ENCODE measurements around the gene DOK7. TPM values are rescaled to one million over a fixed set of nuclear protein-coding genes. Genes with fewer than 3 reads are reported as not detected.
"Not testable (repeated sequence)": the region's sequence is repeated elsewhere in the genome, so short reads cannot be mapped to it uniquely, and the experiment has no call there.

DOK7 gene
- total RNA-seq, 1 donor from 2014 or later = 5.1 TPM

GRCh38 chr4:3533423-3533820 lies 70.3 kb downstream of the DOK7 start:
- TF ChIP-seq CTCF (IDR thresholded peaks at IDR 0.05; ENCODE audit: partially characterized antibody, unreplicated experiment) = no peak
- peaks cover 15% of the 10 kb centered on the region for H3K4me1 Mint-ChIP-seq (ENCODE audit: low read depth, unreplicated experiment)
- H3K27me3 Mint-ChIP-seq (ENCODE audit: unreplicated experiment) = peaks cover 18% of the 10 kb centered on the region
- no peak overlapping the region for H3K27ac Mint-ChIP-seq (ENCODE audit: unreplicated experiment)
- DNase-seq = no peak
- H3K4me3 Mint-ChIP-seq (ENCODE audit: unreplicated experiment) = no peak overlapping the region
- H3K36me3 Mint-ChIP-seq (ENCODE audit: unreplicated experiment) = peaks cover 6% of the 10 kb centered on the region
- H3K9me3 Mint-ChIP-seq (ENCODE audit: unreplicated experiment) = peaks cover 5% of the 10 kb centered on the region

GRCh38 chr4:3535812-3536211 lies 72.7 kb downstream of the DOK7 start:
- peaks cover 18% of the 10 kb centered on the region for H3K27me3 Mint-ChIP-seq (ENCODE audit: unreplicated experiment)
- H3K27ac Mint-ChIP-seq (ENCODE audit: unreplicated experiment); DNase-seq; H3K36me3 Mint-ChIP-seq (ENCODE audit: unreplicated experiment); H3K4me1 Mint-ChIP-seq (ENCODE audit: low read depth, unreplicated experiment); H3K9me3 Mint-ChIP-seq (ENCODE audit: unreplicated experiment); H3K4me3 Mint-ChIP-seq (ENCODE audit: unreplicated experiment): not testable (repeated sequence)

- H3K27ac Mint-ChIP-seq (ENCODE audit: unreplicated experiment); H3K9me3 Mint-ChIP-seq (ENCODE audit: unreplicated experiment); H3K36me3 Mint-ChIP-seq (ENCODE audit: unreplicated experiment); H3K4me3 Mint-ChIP-seq (ENCODE audit: unreplicated experiment); H3K27me3 Mint-ChIP-seq (ENCODE audit: unreplicated experiment); DNase-seq; H3K4me1 Mint-ChIP-seq (ENCODE audit: low read depth, unreplicated experiment): not testable (repeated sequence)
These were observed 75.8 kb downstream of the DOK7 start for GRCh38 chr4:3538906-3539305.

- H3K27me3 Mint-ChIP-seq (ENCODE audit: unreplicated experiment); DNase-seq; H3K27ac Mint-ChIP-seq (ENCODE audit: unreplicated experiment); H3K4me1 Mint-ChIP-seq (ENCODE audit: low read depth, unreplicated experiment); H3K36me3 Mint-ChIP-seq (ENCODE audit: unreplicated experiment); H3K9me3 Mint-ChIP-seq (ENCODE audit: unreplicated experiment); H3K4me3 Mint-ChIP-seq (ENCODE audit: unreplicated experiment): not testable (repeated sequence)
These were observed 80.3 kb downstream of the DOK7 start for GRCh38 chr4:3543415-3543814.

Other genes with a start within 250 kb of the DOK7 start
- 2.6 TPM for gene MSANTD1, start 214.1 kb upstream of the DOK7 start, total RNA-seq (ENCODE audit: unreplicated experiment)
- gene RGS12, start 170.3 kb upstream of the DOK7 start, total RNA-seq (ENCODE audit: unreplicated experiment) = 107 TPM
- gene HGFAC, start 21.3 kb upstream of the DOK7 start, total RNA-seq (ENCODE audit: unreplicated experiment) = 9.4 TPM
- 68.5 TPM for gene LRPAP1, start 69.1 kb downstream of the DOK7 start, total RNA-seq (ENCODE audit: unreplicated experiment)